Frontal cortex (tissue), 4 donors: ENCODE measurements around the gene BRICD5. TPM values are rescaled to one million over a fixed set of nuclear protein-coding genes. Genes with fewer than 3 reads are reported as not detected.
A peak's percentile ranks its signal among the peaks of the same experiment; 100 is the strongest.

Experiments
- DNase-seq, 2 donors: peaks; one replicate each; pipeline ENCODE4 v3.0.0; 2012; ENCODE audit warnings: low spot score in 2 of 2
- FAIRE-seq: peaks from 2 replicates; lab custom pipeline; 2012; peaks lifted over from hg19 to GRCh38; lab: Jason Lieb, UNC
- total RNA-seq: library from RNA; depleted of rRNA; stranded (reverse); fragments of >200 nt; gene quantifications from one replicate; pipeline ENCODE4 v1.2.3, GENCODE V29; 2014
- donor health status: control.
- donor health status: control.
- donor health status: control.

BRICD5 gene
- total RNA-seq, 1 donor from 2014 or later, result 4.5 TPM

GRCh38 chr16:2171601-2172178 is 39.0 kb downstream of the BRICD5 start:
- FAIRE-seq (no peak), DNase-seq (no peak)

GRCh38 chr16:2170587-2171435 is 39.9 kb downstream of the BRICD5 start:
- no peak for FAIRE-seq
- DNase-seq, result no peak

- DNase-seq (peak in 1 of 2 donors; percentile 53), FAIRE-seq (no peak)
These were observed 40.6 kb downstream of the BRICD5 start for GRCh38 chr16:2170080-2170479.

- FAIRE-seq (no peak), DNase-seq (no peak)
These were observed 43.5 kb downstream of the BRICD5 start for GRCh38 chr16:2167068-2167638.

- no peak for FAIRE-seq
- no peak for DNase-seq
These were observed 44.2 kb downstream of the BRICD5 start for GRCh38 chr16:2166263-2167067.

- DNase-seq (no peak), FAIRE-seq (no peak)
These were observed 44.8 kb downstream of the BRICD5 start for GRCh38 chr16:2165861-2166260.

- DNase-seq, result no peak
- FAIRE-seq, result no peak
These were observed 47.3 kb downstream of the BRICD5 start for GRCh38 chr16:2163211-2163881.

GRCh38 chr16:2162676-2163118 is 48.0 kb downstream of the BRICD5 start:
- FAIRE-seq (no peak), DNase-seq (no peak)

- FAIRE-seq (no peak), DNase-seq (no peak)
These were observed 48.8 kb downstream of the BRICD5 start for GRCh38 chr16:2161911-2162310.

GRCh38 chr16:2160915-2161551 is 49.6 kb downstream of the BRICD5 start:
- FAIRE-seq (no peak), DNase-seq (no peak)

Other genes starting within 250 kb of the BRICD5 start
- gene RPS2, start 246.0 kb downstream of the BRICD5 start, total RNA-seq, result 1,930 TPM
- not detected for gene RNF151, start 244.0 kb downstream of the BRICD5 start, total RNA-seq
- gene TBL3, start 238.8 kb downstream of the BRICD5 start, total RNA-seq, result 11.0 TPM
- gene NOXO1, start 229.4 kb downstream of the BRICD5 start, total RNA-seq, result 1.2 TPM
- gene GFER, start 226.7 kb downstream of the BRICD5 start, total RNA-seq, result 12.6 TPM
- gene SYNGR3, start 220.9 kb downstream of the BRICD5 start, total RNA-seq, result 71.3 TPM
- 5.7 TPM for gene ZNF598, start 201.0 kb downstream of the BRICD5 start, total RNA-seq
- gene NPW, start 191.1 kb downstream of the BRICD5 start, total RNA-seq, result not detected
- gene NHERF2, start 184.0 kb downstream of the BRICD5 start, total RNA-seq, result 13.5 TPM
- 33.4 TPM for gene NTHL1, start 163.0 kb downstream of the BRICD5 start, total RNA-seq
- 39.5 TPM for gene TSC2, start 162.9 kb downstream of the BRICD5 start, total RNA-seq
- gene PKD1, start 75.0 kb downstream of the BRICD5 start, total RNA-seq, result 58.3 TPM
- 4.1 TPM for gene RAB26, start 62.2 kb downstream of the BRICD5 start, total RNA-seq
- 25.7 TPM for gene TRAF7, start 55.1 kb downstream of the BRICD5 start, total RNA-seq
- gene CASKIN1, start 14.3 kb downstream of the BRICD5 start, total RNA-seq, result 15.9 TPM
- 6.9 TPM for gene MLST8, start 5.4 kb downstream of the BRICD5 start, total RNA-seq
- gene PGP, start 4.0 kb upstream of the BRICD5 start, total RNA-seq, result 10.2 TPM
- 27.3 TPM for gene E4F1, start 12.7 kb upstream of the BRICD5 start, total RNA-seq
- 2.4 TPM for gene DNASE1L2, start 25.6 kb upstream of the BRICD5 start, total RNA-seq
- 10.2 TPM for gene ECI1, start 40.7 kb upstream of the BRICD5 start, total RNA-seq
- 81.1 TPM for gene RNPS1, start 57.3 kb upstream of the BRICD5 start, total RNA-seq
- 36.3 TPM for gene ABCA3, start 129.9 kb upstream of the BRICD5 start, total RNA-seq
- 12.6 TPM for gene CCNF, start 218.6 kb upstream of the BRICD5 start, total RNA-seq
- 7.7 TPM for gene TEDC2, start 249.2 kb upstream of the BRICD5 start, total RNA-seq